GM12891 (cell line): ENCODE measurements around the gene RNASET2.

ENCODE experiments used
- POLR2A ChIP-seq: IDR thresholded peaks from 2 replicates; pipeline ENCODE4 v1.6.1; 2011; ENCODE audit warnings: low read depth, low read length, control low read depth
- POLR2AphosphoS5 ChIP-seq: IDR thresholded peaks from 2 replicates; pipeline ENCODE4 v1.6.1; 2011; ENCODE audit warnings: low read depth, low read length, control low read depth
- SPI1 ChIP-seq: IDR thresholded peaks from 2 replicates; pipeline ENCODE4 v1.6.1; 2011; ENCODE audit warnings: low read depth, low read length, control low read depth
- TAF1 ChIP-seq: IDR thresholded peaks from 2 replicates; pipeline ENCODE4 v1.6.1; 2011; ENCODE audit warnings: low read depth, low read length, control low read depth

GRCh38 chr6:166921570-166921969 is 34.8 kb downstream of the RNASET2 start:
- TF ChIP-seq TAF1 (no peak), SPI1 (no peak), POLR2A (no peak), POLR2AphosphoS5 (no peak)
